WTC11 (cell line): ENCODE results near the gene CROCC.

Experiments used
- CDX4 ChIP-seq: fragments of 250-450 bp; sonication (Bioruptor Pico); IDR thresholded peaks from 2 replicates; pipeline ENCODE4 v1.9.0; 2021; ENCODE audit warnings: moderate library complexity, mild to moderate bottlenecking, inconsistent platforms, borderline replicate concordance
- CREB1 ChIP-seq: sonication (generic); formaldehyde crosslinking; IDR thresholded peaks from 2 replicates; pipeline ENCODE4 v1.8.0; 2023; ENCODE audit warnings: mild to moderate bottlenecking, missing genetic modification reagents
- CTCF ChIP-seq: fragments of 200-600 bp; IDR thresholded peaks from 2 replicates; pipeline ENCODE4 v1.8.0; 2022; ENCODE audit warnings: antibody characterized with exemption
- MYBL2 ChIP-seq: sonication (generic); formaldehyde crosslinking; IDR thresholded peaks from 2 replicates; pipeline ENCODE4 v1.8.1; 2023; ENCODE audit warnings: mild to moderate bottlenecking, moderate library complexity, missing genetic modification reagents
- NFYB ChIP-seq: sonication (generic); formaldehyde crosslinking; conservative IDR thresholded peaks from 2 replicates; pipeline ENCODE4 v1.8.0; 2022; ENCODE audit warnings: low read depth, missing genetic modification reagents
- NR1H2 ChIP-seq: sonication (generic); formaldehyde crosslinking; IDR thresholded peaks from 2 replicates; pipeline ENCODE4 v1.9.0; 2021; ENCODE audit warnings: mild to moderate bottlenecking, moderate library complexity, missing genetic modification reagents
- NR3C1 ChIP-seq: sonication (generic); formaldehyde crosslinking; conservative IDR thresholded peaks from 2 replicates; pipeline ENCODE4 v1.8.1; 2023; ENCODE audit warnings: low read depth, mild to moderate bottlenecking, missing genetic modification reagents
- OVOL2 ChIP-seq: fragments of 250-450 bp; sonication (Bioruptor Pico); IDR thresholded peaks from 2 replicates; pipeline ENCODE4 v1.9.0; 2021; ENCODE audit warnings: mild to moderate bottlenecking, borderline replicate concordance
- SMAD4 ChIP-seq: sonication (generic); formaldehyde crosslinking; IDR thresholded peaks from 2 replicates; pipeline ENCODE4 v1.8.0; 2022; ENCODE audit warnings: mild to moderate bottlenecking, missing genetic modification reagents
- SP1 ChIP-seq: sonication (generic); formaldehyde crosslinking; conservative IDR thresholded peaks from 2 replicates; pipeline ENCODE4 v1.8.1; 2022; ENCODE audit warnings: missing genetic modification reagents
- TCF7 ChIP-seq: sonication (generic); formaldehyde crosslinking; IDR thresholded peaks from 2 replicates; pipeline ENCODE4 v1.8.0; 2022; ENCODE audit warnings: mild to moderate bottlenecking, low read depth, missing genetic modification reagents, moderate library complexity
- USF2 ChIP-seq: sonication (generic); formaldehyde crosslinking; IDR thresholded peaks from 2 replicates; pipeline ENCODE4 v1.8.1; 2023; ENCODE audit warnings: mild to moderate bottlenecking, missing genetic modification reagents, moderate library complexity
- ZBTB43 ChIP-seq: sonication (generic); formaldehyde crosslinking; IDR thresholded peaks from 2 replicates; pipeline ENCODE4 v1.8.1; 2023; ENCODE audit warnings: mild to moderate bottlenecking, missing genetic modification reagents
- ZMAT4 ChIP-seq: fragments of 250-450 bp; sonication (Bioruptor Pico); IDR thresholded peaks from 2 replicates; pipeline ENCODE4 v1.9.0; 2021; ENCODE audit warnings: mild to moderate bottlenecking

- TF ChIP-seq CTCF = no peak
- no peak for TF ChIP-seq CDX4 (CRISPR knock-in tag)
- no peak for TF ChIP-seq ZMAT4
- TF ChIP-seq MYBL2 = no peak
- TF ChIP-seq OVOL2 (CRISPR knock-in tag) = no peak
- no peak for TF ChIP-seq CREB1 (CRISPR knock-in tag)
- no peak for TF ChIP-seq NR1H2
- TF ChIP-seq USF2 (CRISPR knock-in tag) = no peak
- no peak for TF ChIP-seq TCF7 (CRISPR knock-in tag)
- TF ChIP-seq NR3C1 (CRISPR knock-in tag) = no peak
- no peak for TF ChIP-seq SP1 (CRISPR knock-in tag)
- no peak for TF ChIP-seq SMAD4
- TF ChIP-seq ZBTB43 (CRISPR knock-in tag) = no peak
- TF ChIP-seq NFYB = no peak
These were observed 6.2 kb downstream of the CROCC start for GRCh38 chr1:16927711-16928485.
